ENCODE measurements around the gene ADTRP.

- TF ChIP-seq CTCF (conservative IDR thresholded peaks at IDR 0.05 in 1 of 2, IDR thresholded peaks at IDR 0.05 in 1 of 2; ENCODE audit: low read depth in 1 of 2, low read length in 2 of 2) (no peak), EZH2 (IDR thresholded peaks at IDR 0.05; ENCODE audit: low read length, missing control alignments) (no peak)
These were observed 96.8 kb downstream of the ADTRP start for GRCh38 chr6:11681770-11682169.
